ENCODE data around the gene MYO1C. TPM values are rescaled to one million over a fixed set of nuclear protein-coding genes. Genes with fewer than 3 reads are reported as not detected.

Gene MYO1C
- total and polyA plus RNA-seq, 10 donors = 14.6 to 135 (median 58.5) TPM

DNA sequence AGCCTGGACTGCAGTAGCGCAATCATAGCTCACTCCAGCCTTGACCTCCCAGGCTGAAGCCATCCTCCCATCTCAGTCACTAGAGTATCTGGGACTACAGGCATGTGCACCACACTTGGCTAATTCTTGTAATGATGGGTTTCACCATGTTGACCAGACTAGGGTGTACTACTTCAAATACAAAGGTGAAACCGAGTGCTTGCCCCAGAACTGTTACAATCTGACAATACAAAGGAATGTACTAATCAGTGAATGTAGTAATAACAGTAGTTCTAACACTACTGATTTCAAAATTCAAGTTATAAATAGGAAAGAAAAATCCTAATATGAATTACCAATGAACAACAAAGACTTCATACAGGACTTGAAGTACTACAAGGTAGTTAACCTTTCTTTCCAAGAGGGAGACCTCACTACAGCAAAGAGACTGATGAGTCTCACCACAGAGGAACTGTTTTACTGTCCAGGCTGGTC is 60.8 kb downstream of the MYO1C start:
- H3K4me3 ChIP-seq = no peak overlapping the region
- DNase-seq = no peak
- H3K27me3 ChIP-seq (replicated peaks in 1 of 7) = no peaks in the 10 kb centered on the region
- H3K4me1 ChIP-seq = peaks cover 0 to 62% (median 16%) of the 10 kb centered on the region in 6 donors
- H3K36me3 ChIP-seq = peaks cover 11 to 100% (median 35%) of the 10 kb centered on the region in 6 donors
- no peak for TF ChIP-seq POLR2AphosphoS5 (IDR thresholded peaks at IDR 0.05)
- TF ChIP-seq POLR2A (IDR thresholded peaks at IDR 0.05) = no peak
- TF ChIP-seq, protein P1, sequence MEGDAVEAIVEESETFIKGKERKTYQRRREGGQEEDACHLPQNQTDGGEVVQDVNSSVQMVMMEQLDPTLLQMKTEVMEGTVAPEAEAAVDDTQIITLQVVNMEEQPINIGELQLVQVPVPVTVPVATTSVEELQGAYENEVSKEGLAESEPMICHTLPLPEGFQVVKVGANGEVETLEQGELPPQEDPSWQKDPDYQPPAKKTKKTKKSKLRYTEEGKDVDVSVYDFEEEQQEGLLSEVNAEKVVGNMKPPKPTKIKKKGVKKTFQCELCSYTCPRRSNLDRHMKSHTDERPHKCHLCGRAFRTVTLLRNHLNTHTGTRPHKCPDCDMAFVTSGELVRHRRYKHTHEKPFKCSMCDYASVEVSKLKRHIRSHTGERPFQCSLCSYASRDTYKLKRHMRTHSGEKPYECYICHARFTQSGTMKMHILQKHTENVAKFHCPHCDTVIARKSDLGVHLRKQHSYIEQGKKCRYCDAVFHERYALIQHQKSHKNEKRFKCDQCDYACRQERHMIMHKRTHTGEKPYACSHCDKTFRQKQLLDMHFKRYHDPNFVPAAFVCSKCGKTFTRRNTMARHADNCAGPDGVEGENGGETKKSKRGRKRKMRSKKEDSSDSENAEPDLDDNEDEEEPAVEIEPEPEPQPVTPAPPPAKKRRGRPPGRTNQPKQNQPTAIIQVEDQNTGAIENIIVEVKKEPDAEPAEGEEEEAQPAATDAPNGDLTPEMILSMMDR (IDR thresholded peaks at IDR 0.05 in 8 of 11, conservative IDR thresholded peaks at IDR 0.05 in 3 of 11) = no peak
- no peak overlapping the region for H3K27ac ChIP-seq
- intact Hi-C loops (cut with DNase I; ENCODE audit: low total_unique reads) = no loop called here
- 69 to 85% (median 76%) methylated on average over 2 of the region's 2 CpGs for WGBS, 5 donors
- H3K9me3 ChIP-seq = no peaks in the 10 kb centered on the region

DNA sequence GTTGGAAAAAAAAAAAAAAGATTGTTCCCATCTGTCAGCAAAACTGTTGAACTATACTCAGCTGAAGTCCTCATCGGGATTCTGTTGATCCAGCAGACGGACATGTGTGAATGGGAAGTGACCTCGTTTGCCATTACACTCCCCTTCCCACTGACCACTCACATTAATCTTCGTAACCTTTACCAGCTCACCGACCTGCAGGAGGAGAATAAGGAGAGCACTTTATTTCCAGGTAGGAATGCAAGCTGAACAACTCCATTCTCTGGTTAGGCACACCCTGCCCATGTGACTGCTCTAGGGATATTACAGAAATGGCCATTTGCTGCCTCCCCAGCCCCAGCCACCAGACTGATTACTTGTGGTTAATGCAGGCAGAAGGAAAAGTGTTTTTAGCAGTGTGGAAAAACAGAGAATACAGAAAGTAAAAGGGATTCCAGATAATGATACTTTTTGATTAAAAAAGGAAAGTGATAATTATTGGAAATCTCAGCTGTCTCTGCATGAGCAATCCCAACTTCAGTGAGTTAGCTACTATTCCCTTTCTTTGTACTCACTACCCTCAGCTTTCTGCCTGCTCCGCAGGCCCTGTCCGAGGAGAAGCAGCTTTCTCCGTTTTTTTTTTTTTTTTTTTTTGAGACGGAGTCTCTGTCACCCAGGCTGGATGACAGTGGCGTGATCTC is 68.9 kb downstream of the MYO1C start:
- Histone ChIP-seq H3K27ac (no peak overlapping the region), H3K27me3 (replicated peaks in 1 of 7) (no peaks in the 10 kb centered on the region), H3K36me3 (peaks cover 0 to 98% (median 55%) of the 10 kb centered on the region in 6 donors), H3K4me3 (no peak overlapping the region), H3K9me3 (no peaks in the 10 kb centered on the region), H3K4me1 (peaks cover 0 to 9% (median 0%) of the 10 kb centered on the region in 6 donors)
- WGBS, 5 donors = 77 to 85% (median 83%) methylated on average over 8 to 10 of the region's 10 CpGs
- TF ChIP-seq POLR2A (IDR thresholded peaks at IDR 0.05) (no peak), POLR2AphosphoS5 (IDR thresholded peaks at IDR 0.05) (no peak)
- TF ChIP-seq, protein P1 (IDR thresholded peaks at IDR 0.05 in 8 of 11, conservative IDR thresholded peaks at IDR 0.05 in 3 of 11) = no peak
- intact Hi-C loops (cut with DNase I; ENCODE audit: low total_unique reads) = no loop called here
- no peak for DNase-seq

DNA sequence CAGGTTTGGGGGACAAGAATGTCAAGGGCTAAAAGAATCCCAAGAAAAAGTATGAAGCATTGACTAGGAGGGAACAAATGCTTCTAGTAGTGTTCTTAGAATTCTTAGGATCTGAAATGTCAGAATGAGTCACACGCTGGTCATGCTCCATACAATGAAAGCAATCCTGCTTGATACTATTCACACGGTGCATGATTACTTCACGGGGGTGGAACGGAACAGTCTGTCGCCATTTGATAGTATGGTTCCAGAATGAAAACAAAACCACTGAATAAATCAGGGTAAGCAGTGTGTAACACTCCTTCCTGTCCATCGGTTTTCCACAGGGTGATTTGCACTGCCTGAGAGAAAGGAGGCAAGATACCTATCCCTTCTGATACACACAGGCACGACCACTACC is 69.6 kb downstream of the MYO1C start:
- WGBS, 5 donors = 77 to 91% (median 82%) methylated on average over 7 of the region's 7 CpGs
- Histone ChIP-seq H3K36me3 (peaks cover 0 to 98% (median 58%) of the 10 kb centered on the region in 6 donors), H3K4me3 (no peak overlapping the region), H3K9me3 (no peaks in the 10 kb centered on the region), H3K27ac (no peak overlapping the region), H3K4me1 (peaks cover 0 to 4% (median 0%) of the 10 kb centered on the region in 6 donors), H3K27me3 (replicated peaks in 1 of 7) (no peaks in the 10 kb centered on the region)
- no peak for DNase-seq
- intact Hi-C loops (cut with DNase I; ENCODE audit: low total_unique reads) = no loop called here
- TF ChIP-seq POLR2A (IDR thresholded peaks at IDR 0.05) (no peak), POLR2AphosphoS5 (IDR thresholded peaks at IDR 0.05) (no peak)
- TF ChIP-seq, protein P1 (IDR thresholded peaks at IDR 0.05 in 8 of 11, conservative IDR thresholded peaks at IDR 0.05 in 3 of 11) = no peak

DNA sequence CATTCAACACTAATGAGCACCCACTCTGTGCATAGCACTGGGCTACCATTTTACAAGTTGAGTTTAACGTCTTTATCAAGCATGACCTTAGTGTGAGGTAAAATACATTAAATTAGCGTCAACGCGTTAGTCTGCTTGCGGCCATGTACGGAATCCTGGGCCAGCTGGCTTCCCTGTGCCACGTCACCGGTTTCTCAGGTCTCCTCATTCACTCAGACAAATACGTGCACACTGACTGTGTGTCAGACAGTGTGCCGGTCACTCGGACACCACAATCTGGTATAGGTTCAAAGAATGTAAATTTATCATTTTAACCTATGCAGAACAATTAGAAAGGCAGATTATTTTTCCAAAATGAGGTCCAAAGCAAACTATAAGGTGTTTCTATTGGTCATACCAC is 71.0 kb downstream of the MYO1C start:
- H3K4me1 ChIP-seq = no peaks in the 10 kb centered on the region
- 96 to 98% (median 96%) methylated on average over 11 of the region's 11 CpGs for WGBS, 5 donors

More for the DNA sequence above, 71.0 kb downstream of the MYO1C start:
- Histone ChIP-seq H3K4me3 (no peak overlapping the region), H3K36me3 (peaks cover 0 to 98% (median 57%) of the 10 kb centered on the region in 6 donors), H3K27me3 (replicated peaks in 1 of 7) (no peaks in the 10 kb centered on the region), H3K9me3 (no peaks in the 10 kb centered on the region), H3K27ac (no peak overlapping the region)
- intact Hi-C loops (cut with DNase I; ENCODE audit: low total_unique reads) = no loop called here
- TF ChIP-seq POLR2A (IDR thresholded peaks at IDR 0.05) (no peak), POLR2AphosphoS5 (IDR thresholded peaks at IDR 0.05) (no peak)
- no peak for DNase-seq

Measured in spleen (tissue), 11 donors.